Ovary (tissue), 3 donors: Measurements from ENCODE around the gene GDI2.

ENCODE experiments used
- POLR2A ChIP-seq: fragments of 450-650 bp; IDR thresholded peaks from one replicate; pipeline ENCODE4 v1.6.1; 2017; ENCODE audit warnings: antibody characterized with exemption, mild to moderate bottlenecking, moderate library complexity
- TF ChIP-seq, protein P1 (sequence below), 3 donors: fragments of 450-650 bp in 2 of 3; fragments of 200-600 bp in 1 of 3; IDR thresholded peaks; one replicate each; pipeline versions ENCODE4 v1.5.1 to v1.8.0; 2016 to 2022; ENCODE audit warnings: antibody characterized with exemption in 3 of 3, mild to moderate bottlenecking in 1 of 3
- donor health status: DM: no; HTN: no; CAD: no.

DNA sequence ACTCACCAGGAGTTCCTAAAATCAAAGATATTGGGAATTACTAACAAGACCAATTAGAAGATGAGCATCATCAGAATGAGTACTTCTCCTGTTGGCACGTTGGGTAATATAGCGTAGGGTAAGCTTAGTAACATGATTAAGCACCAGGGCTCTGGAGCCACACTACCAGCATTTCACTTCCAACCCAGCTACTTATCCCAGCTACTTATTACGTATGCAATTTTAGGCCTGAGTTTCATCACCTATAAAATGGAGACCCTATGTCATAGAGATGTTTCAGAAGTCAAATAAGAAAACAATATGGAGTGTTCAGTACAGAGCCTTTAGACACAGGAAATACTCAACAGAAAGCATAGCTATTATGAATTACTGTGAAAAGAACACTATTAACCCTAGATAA lies 19.0 kb downstream of the GDI2 start:
- TF ChIP-seq, protein P1, sequence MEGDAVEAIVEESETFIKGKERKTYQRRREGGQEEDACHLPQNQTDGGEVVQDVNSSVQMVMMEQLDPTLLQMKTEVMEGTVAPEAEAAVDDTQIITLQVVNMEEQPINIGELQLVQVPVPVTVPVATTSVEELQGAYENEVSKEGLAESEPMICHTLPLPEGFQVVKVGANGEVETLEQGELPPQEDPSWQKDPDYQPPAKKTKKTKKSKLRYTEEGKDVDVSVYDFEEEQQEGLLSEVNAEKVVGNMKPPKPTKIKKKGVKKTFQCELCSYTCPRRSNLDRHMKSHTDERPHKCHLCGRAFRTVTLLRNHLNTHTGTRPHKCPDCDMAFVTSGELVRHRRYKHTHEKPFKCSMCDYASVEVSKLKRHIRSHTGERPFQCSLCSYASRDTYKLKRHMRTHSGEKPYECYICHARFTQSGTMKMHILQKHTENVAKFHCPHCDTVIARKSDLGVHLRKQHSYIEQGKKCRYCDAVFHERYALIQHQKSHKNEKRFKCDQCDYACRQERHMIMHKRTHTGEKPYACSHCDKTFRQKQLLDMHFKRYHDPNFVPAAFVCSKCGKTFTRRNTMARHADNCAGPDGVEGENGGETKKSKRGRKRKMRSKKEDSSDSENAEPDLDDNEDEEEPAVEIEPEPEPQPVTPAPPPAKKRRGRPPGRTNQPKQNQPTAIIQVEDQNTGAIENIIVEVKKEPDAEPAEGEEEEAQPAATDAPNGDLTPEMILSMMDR (IDR thresholded peaks at IDR 0.05) = no peak
- no peak for TF ChIP-seq POLR2A
